ENCODE results near the gene CSTF2T. TPM values are rescaled to one million over a fixed set of nuclear protein-coding genes. Genes with fewer than 3 reads are reported as not detected.

Gene CSTF2T
- total and polyA plus RNA-seq, 2 donors (not counting 1 experiment from before 2014, with no cell fraction given): 4.5 to 36.4 TPM

DNA sequence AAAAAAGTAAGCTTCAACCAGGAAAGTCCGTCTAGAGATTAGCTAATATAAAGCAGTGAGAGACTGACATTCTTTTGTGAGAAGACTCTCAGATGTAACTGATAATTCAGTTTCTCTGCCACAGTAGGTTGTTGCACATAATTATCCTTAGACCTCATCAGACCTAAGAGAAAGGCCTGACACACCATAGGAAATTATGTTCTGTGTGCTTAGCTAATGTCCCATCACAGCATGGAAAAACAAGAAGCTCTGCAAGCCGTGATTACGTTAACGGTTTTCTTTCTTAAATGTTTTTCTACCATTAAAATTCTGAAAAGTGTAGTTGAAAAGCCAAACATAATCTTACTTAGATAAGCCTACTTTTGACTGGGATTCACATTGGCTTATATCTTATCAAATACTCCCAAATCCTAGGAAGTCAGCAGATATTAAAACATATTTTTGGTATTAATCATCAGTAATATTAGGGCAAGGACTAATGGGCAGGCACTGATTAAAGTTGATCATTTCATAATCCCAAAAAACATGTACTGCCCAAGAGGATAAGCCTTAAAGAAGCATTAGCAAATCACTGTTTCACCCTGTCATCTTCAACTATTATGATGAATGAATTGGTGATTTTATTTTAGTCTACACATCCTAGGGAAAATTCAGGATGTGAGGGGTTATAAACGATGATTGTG lies 5.2 kb downstream of the CSTF2T start:
- no peak overlapping the region for H3K27ac Mint-ChIP-seq

More for the DNA sequence above, 5.2 kb downstream of the CSTF2T start:
- Histone ChIP-seq H3K4me3 (ENCODE audit: control extremely low read depth in 1 of 5, extremely low read depth in 1 of 5, insufficient read depth in 1 of 5, low read depth in 2 of 5, low read length in 4 of 5) (no peak overlapping the region), H4K20me1 (ENCODE audit: control insufficient read depth, insufficient read depth, low read length, poor library complexity, severe bottlenecking) (peaks cover 19% of the 10 kb centered on the region), H3K4me1 (ENCODE audit: control insufficient read depth in 2 of 2, insufficient read depth in 2 of 2, low read length in 2 of 2) (peaks cover 15 to 22% of the 10 kb centered on the region in 2 donors), H3K4me2 (replicated peaks; ENCODE audit: low read depth, low read length, poor library complexity, severe bottlenecking) (no peak overlapping the region), H2AFZ (ENCODE audit: insufficient read depth, low read depth, low read length, poor library complexity, severe bottlenecking) (no peak overlapping the region), H3K27me3 (replicated peaks in 1 of 4; ENCODE audit: control extremely low read depth in 1 of 4, control insufficient read depth in 3 of 4, insufficient read depth in 4 of 4, low read length in 3 of 4) (no peaks in the 10 kb centered on the region), H3K9me3 (ENCODE audit: control extremely low read depth in 1 of 3, control insufficient read depth in 2 of 3, insufficient read depth in 1 of 3, low read length in 2 of 3) (no peaks in the 10 kb centered on the region), H3K36me3 (replicated peaks in 1 of 2; ENCODE audit: control extremely low read depth in 1 of 2, control insufficient read depth in 1 of 2, extremely low read depth in 1 of 2, insufficient read depth in 2 of 2, low read length in 1 of 2) (peaks cover 0 to 10% of the 10 kb centered on the region in 2 experiments), H3K9ac (ENCODE audit: low read length) (no peak overlapping the region), H3K79me2 (ENCODE audit: control insufficient read depth, insufficient read depth, low read length) (peaks cover 20% of the 10 kb centered on the region), H3K27ac (ENCODE audit: low read length in 2 of 2) (no peak overlapping the region)
- Mint-ChIP-seq H3K4me3 (no peak overlapping the region), H3K27me3 (no peaks in the 10 kb centered on the region), H3K4me1 (peaks cover 39% of the 10 kb centered on the region), H3K9me3 (ENCODE audit: insufficient read depth) (no peaks in the 10 kb centered on the region)
- no CpG with 5 or more reads among the region's 5 CpGs for WGBS (ENCODE audit: insufficient coverage)
- no peak for DNase-seq
- intact Hi-C loops (cut with micrococcal nuclease): no loop called here
- ATAC-seq (ENCODE audit: low read depth): no peak
- ChIA-PET CTCF (no interaction called here), POLR2A (no interaction called here)
- TF ChIP-seq EZH2 (IDR thresholded peaks at IDR 0.05; ENCODE audit: borderline replicate concordance, insufficient read depth, low read depth, low read length, poor library complexity, severe bottlenecking) (no peak), CTCF (IDR thresholded peaks at IDR 0.05) (no peak)

All from B cell (primary cell).